ENCODE data around the gene KCNJ14.

Gene KCNJ14

DNA sequence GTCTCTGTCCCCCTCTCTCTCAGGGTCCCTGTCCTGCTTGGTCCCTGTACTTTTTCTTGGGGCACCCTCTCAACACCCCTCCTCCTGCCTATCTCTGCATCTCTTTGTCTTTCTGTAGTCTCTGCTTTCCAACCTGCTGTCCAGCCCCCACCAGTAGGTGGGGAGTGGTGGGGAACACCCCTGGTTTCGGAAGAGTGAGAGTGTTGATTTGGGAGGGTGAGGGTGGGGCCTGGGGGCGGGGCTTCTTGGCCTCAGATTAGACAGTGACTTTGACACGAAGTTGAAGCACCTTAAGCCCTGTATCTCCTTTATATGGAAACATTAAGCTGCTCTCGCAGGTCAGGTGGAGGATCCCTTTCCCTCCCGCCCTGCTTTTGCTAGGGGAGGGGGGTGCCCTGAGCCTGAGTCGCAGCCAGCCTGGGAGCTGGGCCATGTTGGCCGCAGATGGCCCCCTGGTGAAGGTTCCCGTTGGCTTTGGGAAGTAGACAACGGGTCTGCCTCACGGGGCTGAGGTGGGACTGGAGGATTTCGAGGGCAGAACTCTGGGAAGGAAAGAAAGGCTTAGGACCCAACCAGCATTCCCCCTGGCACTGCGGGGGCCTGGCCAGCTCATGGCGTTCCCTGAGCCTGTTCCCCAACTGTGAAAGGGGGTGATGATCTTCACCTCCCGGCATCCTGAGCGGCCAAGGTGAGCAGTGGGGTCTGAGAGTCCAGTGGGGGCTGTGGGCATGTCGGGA is at the start of gene KCNJ14:
Gene KCNJ14, plus strand, starts transcription at position 404 of the 737 bp plus-strand sequence. CDS start 6,151 bp downstream, outside the sequence.
- no peak for DNase-seq

DNA sequence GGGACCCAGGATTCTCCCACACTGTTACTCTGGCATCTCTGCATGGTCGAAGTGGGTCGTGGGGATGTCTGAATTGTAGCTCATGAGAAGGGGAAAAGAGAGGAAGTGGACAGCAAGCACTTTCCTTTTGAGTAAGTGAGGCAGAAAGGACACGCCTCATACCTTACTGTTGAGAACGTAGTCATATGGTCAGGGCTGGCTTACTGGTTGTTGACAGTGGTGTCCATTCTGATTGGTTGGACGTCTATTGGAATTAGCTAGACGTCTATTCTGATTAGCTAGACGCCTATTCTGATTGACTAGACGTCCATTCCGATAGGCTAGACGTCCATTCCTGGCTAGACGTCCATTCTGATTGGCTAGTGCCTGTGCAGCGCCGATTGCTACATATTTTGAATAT is 49.5 kb upstream of the KCNJ14 start:
- no peak for DNase-seq

DNA sequence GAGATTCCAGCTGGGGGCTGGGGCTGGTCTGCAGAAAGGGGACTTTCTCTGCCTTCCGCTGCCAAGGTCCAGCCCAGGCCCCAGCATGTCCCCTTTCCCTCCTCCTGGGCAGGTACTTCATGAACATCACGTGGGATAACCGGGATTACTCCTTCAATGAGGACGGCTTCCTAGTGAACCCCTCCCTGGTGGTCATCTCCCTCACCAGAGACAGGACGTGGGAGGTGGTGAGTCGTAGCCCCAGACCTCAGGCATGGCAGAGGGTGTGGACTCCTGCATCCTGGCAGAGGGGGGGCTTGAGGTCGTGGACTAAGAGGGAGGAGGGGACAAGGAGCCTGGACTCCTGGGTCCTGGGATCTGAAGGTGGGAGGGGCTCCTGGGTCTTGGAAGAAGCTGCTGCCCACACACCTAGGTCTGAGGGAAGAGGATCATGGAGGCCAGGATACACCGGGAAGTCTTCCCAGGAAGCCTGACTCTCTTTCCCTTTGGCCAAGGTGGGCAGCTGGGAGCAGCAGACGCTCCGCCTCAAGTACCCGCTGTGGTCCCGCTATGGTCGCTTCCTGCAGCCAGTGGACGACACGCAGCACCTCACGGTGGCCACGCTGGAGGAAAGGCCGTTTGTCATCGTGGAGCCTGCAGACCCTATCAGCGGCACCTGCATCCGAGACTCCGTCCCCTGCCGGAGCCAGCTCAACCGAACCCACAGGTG is 41.3 kb upstream of the KCNJ14 start:
- DNase-seq, result peak; percentile 51

DNA sequence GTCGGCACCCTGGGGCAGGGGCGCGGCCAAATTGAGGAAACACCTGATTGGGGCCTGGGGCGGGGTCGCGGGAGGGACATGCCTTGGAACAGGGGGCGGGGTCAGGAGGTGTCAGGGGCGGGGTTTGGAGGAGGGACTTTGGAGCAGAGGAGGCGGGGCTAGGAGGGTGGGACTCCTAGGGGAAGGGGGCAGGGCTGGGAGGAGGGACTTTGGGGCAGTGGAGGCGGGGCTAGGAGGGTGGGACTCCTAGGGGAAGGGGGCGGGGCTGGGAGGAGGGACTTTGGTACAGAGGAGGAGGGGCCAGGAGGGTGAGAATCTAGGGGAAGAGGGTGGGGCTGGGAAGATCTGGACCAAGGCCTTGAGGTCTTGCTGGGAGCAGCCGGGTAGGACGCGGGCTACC is 40.0 kb upstream of the KCNJ14 start:
- no peak for DNase-seq

DNA sequence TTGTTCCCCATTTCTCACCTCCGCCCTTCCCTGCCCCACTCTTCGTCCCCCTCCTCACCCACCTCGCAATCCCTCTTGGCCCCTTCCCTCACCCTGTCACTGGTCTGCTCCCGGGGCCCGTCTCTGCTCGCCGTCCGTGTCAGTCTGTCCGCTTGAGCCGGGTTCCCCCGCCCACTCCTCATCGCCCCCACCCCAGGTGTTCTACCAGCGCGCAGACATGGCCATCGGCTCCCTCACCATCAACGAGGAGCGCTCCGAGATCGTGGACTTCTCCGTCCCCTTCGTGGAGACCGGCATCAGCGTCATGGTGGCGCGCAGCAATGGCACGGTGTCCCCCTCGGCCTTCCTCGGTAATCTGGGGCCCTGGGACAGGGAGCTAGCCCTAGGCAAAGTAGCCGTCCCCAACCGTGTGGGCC is 39.6 kb upstream of the KCNJ14 start:
- DNase-seq, result no peak

DNA sequence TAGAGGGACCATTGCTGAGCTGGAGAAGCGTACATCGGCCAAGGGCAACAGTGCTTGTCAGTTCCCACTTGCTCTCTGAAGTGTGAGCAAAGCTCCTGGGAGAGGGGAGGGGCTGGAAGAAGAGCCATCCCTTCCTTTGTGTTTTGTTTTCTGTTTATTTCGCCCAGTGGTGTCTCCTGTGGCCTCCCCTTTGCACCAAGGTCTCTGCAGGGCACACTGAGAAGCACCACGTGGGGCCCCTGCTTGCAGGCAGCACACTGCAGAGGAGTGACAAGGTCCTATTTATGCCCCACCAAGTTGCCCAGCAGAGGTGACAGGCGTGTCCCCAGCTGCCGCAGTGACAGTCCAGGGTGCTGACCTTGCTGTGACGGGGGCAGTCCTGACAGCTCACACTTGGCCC is 38.0 kb upstream of the KCNJ14 start:
- peak; percentile 59 for DNase-seq

DNA sequence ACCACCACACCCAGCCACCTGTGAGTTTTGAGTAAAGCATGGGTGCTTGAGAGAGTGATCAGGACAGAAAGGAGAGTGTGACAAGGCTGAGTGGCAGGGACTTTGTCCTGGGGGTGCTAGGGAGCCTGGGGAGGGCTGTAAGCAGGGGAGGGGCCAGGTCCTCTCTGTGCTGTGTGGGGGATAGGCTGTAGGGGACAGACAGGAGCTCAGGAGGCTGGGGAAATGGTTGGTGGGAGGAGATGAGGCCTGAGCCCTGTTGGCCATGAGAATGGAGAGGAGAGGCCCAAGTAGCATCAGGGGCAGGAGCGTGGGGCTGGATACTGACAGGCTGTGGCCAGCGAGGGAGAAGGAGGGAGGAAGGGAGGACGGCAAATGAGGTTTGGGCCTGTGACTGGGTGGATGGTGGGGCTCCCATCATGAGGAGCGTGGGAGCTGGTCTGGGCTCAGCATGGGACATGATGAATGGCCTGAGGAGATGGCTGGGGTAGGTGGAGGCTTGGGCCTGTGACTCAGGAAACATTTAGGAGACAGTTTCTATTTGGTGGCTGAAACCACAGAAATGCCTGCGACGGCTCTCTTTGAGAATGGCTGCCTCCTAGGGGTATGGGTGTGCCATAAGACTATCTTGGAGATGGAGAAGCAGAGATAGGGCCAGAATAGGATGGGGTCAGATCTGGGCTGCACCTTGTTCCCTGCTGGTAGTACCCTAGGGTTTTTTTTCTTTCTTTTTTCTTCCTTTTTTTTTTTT is 36.9 kb upstream of the KCNJ14 start:
- no peak for DNase-seq

DNA sequence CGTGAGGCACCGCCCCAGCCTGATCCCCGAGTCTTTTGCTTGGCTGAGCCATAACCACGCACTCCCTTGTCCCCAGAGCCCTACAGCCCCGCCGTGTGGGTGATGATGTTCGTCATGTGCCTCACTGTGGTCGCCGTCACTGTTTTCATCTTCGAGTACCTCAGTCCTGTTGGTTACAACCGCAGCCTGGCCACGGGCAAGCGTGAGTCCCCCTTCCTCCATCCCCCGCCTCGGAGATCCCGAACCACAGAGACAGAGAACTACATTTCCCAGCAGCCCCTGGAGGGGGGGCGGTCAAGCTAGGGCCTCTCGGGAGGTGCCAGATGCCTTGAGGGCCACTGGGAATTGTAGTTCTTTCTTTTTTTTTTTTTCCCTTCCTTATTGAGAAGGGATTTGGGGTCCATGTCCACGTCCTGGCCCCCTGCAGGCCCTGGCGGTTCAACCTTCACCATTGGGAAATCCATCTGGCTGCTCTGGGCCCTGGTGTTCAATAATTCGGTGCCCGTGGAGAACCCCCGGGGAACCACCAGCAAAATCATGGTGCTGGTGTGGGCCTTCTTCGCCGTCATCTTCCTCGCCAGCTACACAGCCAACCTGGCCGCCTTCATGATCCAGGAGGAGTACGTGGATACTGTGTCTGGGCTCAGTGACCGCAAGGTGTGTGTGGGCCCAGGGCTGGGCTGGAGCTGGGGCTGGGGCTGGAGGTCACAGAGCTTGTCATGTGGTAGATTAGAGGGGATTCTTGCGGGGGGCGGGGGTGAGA is 36.0 kb upstream of the KCNJ14 start:
- peak; percentile 73 for DNase-seq

DNA sequence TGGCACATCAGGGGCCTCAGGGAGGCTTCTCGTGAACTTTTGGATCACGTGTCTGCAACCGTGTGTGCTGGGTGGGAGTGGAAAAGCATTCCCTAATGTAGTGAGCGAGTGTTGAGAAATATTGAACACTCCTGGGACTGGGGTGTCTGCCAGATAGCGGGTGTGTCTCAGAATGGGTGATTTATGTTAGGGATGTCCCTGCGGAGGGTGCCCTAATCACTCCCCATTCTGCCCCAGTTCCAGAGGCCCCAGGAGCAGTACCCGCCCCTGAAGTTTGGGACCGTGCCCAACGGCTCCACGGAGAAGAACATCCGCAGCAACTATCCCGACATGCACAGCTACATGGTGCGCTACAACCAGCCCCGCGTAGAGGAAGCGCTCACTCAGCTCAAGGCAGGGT is 33.8 kb upstream of the KCNJ14 start:
- no peak for DNase-seq

DNA sequence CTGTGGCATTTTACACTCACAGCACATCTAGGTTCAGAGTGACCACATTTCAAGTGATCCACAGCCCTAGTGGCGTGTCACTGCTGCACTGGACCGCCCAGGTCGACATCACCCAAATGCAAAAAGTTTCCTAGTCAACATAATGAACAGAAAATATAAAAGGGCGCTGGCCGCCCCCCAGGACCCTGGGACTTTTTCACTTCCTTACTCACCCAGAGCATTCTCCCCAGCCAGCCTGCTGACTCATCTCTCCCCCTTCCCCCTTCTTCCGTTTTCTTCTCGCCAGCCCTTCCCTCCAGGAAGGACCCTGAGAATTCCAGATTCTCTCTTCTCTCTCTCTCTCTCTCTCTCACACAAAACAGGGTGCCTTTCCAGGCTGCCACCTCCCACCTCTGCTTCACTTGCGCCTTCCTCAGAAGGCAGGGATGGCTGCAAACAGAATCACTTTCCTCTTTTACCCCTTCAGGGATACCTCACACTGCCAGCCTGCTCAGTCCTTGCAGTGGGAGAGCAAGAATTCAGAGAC is 30.6 kb upstream of the KCNJ14 start:
- no peak for DNase-seq

DNA sequence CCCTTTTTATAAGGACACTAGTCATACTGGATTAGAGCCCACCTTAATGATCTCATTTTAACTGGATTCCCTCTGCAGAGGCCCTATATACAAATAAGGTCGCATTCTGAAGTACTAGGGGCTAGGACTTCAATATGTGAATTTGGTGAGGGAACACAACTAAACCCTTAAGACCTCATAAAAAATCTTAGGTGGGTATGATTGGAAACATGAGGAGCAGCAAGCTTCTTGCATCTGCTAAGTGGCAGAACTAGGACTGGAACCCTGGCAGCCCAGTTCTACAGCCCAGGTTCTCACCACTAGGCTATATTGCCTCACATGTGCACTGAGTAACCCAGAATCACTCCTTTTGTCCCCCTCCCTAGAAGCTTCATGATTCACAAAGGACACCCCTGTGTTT is 26.7 kb upstream of the KCNJ14 start:
- no peak for DNase-seq

DNA sequence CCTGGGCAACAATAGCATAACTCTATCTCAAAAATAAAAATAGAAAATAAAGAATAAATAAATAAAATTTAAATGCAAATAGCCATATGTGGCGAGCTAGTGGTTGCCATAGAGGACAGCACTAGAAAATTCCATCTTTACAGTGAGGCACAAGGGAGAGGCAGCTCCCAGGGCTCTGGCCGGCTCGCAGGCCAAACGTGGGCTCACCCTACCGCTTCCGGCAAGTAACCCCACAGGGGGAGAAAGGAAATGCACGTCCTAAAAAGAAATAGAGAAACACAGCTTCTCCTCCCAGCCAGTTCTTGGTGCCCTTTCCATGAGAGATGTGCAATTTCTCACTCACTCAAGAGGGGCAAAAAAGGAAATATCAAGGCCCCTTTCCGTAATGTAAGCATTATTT is 22.0 kb upstream of the KCNJ14 start:
- no peak for DNase-seq

DNA sequence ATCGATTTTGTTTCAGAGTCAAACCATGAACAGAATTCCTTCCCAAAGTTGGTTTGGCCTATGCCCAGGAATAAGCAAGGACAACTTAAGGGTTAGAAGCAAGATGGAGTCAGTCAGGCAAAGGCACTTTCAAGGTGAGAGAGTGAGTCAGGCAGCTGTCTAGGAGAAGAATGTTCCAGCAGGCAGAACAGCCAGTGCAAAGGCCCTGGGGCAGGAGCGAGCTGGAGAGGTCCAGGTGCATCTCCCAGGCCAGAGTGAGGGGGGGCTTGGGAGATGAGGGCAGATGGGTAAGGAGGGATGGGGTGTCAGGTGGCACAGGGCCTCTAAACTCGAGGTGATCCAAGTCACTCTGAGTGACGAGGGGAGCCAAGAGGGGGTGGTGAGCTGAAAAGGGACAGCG is 18.8 kb upstream of the KCNJ14 start:
- DNase-seq, result no peak

DNA sequence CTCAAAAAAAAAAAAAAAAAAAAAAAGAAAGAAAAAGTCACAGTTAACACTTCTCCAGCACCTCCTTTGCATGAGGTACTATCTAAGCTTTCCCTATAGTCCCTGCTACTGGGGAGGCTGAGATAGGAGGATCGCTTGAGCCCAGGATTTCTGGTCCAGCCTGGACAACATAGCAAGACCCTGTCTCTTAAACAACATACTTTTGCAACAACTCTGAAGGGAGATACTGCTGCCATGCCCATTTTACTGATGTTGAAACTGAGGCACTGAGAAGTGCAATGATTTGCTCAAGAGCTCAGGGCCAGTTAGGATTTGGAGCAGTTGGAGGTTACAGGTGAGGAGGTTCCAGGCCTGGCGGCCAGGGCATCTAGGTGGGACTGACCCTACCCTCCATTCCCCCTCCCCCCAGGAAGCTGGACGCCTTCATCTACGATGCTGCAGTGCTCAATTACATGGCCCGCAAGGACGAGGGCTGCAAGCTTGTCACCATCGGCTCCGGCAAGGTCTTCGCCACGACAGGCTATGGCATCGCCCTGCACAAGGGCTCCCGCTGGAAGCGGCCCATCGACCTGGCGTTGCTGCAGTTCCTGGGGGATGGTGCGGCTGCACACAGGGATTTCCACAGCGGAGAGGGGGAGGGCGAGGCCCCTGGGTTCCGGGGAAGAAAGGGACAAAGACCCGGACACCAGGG is 13.9 kb upstream of the KCNJ14 start:
- DNase-seq, result no peak

DNA sequence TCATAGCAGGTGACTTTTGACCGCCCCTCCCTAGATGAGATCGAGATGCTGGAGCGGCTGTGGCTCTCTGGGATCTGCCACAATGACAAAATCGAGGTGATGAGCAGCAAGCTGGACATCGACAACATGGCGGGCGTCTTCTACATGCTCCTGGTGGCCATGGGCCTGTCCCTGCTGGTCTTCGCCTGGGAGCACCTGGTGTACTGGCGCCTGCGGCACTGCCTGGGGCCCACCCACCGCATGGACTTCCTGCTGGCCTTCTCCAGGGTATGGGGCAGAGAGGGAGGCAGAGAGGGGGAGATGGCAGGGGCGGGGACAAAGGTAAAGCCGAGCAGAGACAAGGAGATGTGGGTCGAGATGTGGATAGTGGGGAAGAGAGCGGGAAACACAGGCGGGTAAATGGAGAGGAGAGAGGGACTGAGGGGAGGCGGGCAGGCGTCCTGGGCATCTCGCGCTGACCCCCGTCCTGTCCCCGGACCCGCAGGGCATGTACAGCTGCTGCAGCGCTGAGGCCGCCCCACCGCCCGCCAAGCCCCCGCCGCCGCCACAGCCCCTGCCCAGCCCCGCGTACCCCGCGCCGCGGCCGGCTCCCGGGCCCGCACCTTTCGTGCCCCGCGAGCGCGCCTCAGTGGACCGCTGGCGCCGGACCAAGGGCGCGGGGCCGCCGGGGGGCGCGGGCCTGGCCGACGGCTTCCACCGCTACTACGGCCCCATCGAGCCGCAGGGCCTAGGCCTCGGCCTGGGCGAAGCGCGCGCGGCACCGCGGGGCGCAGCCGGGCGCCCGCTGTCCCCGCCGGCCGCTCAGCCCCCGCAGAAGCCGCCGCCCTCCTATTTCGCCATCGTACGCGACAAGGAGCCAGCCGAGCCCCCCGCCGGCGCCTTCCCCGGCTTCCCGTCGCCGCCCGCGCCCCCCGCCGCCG is 13.0 kb upstream of the KCNJ14 start:
- DNase-seq, result no peak

DNA sequence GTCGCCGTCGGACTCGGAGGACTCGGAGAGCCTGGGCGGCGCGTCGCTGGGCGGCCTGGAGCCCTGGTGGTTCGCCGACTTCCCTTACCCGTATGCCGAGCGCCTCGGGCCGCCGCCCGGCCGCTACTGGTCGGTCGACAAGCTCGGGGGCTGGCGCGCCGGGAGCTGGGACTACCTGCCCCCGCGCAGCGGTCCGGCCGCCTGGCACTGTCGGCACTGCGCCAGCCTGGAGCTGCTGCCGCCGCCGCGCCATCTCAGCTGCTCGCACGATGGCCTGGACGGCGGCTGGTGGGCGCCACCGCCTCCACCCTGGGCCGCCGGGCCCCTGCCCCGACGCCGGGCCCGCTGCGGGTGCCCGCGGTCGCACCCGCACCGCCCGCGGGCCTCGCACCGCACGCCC is 12.1 kb upstream of the KCNJ14 start:
- peak; percentile 21 for DNase-seq

DNA sequence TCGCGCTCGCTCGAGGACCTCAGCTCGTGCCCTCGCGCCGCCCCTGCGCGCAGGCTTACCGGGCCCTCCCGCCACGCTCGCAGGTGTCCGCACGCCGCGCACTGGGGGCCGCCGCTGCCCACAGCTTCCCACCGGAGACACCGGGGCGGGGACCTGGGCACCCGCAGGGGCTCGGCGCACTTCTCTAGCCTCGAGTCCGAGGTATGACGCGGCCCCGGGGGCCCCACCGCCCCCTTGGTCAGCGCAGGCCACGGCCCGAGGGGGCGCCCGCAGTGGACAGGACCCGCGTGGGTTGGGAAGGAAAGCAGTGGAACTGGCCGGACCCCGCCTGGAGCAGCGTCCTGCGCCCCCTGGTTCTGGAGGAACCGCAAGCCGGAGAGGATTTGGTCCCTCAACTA is 11.6 kb upstream of the KCNJ14 start:
- DNase-seq, result peak; percentile 26

DNA sequence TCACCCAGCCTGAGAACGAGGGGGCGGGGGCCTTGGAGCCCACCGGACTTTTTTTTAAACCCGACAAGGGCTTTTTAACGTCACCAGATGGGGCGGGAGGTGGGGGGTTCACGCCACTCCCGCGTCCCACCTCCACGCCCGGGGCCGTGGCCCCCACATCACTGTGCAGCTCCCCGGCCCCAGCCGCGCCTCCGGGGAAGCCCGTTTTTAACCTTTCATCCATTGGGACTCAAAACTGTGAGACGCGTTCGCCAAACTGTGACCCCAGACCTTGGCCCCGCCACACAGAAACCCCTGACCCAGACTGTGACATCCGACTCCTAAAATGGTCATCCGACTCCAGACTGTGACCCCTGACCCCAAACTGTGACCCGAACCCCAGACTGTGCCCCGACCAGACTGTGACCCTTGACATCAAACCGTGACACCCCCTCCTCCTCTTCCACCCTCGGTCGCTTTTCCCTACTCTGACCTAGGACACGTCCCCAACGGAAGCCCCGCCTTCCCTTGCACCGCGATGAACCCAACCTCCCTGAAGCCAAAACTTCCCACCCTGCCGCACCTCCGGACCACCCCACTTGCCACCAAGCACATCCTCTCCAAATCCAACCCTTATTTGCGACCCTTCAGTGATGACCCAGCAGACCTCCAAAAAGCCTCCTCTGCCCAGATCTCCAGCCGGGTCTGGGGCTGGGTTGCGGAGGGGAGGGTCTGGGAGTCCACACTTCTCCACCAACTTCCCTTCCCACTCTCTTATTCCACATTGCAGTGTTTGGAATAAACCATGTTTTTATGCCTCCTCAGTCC is 11.0 kb upstream of the KCNJ14 start:
- DNase-seq, result peak; percentile 55

DNA sequence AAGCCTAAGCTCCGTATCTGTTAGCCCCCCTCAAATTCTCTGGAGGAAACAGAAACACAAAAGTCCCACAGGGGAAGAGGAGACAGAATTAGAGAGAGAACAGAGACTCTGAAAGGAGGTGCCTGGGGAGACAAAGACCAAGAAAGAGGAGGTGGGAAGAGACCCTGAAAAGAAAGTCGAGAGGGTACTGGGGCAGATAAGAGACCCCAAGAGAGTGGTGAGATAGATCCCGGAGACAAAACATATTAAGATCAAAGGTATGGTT is 10.5 kb upstream of the KCNJ14 start:
- DNase-seq, result no peak

DNA sequence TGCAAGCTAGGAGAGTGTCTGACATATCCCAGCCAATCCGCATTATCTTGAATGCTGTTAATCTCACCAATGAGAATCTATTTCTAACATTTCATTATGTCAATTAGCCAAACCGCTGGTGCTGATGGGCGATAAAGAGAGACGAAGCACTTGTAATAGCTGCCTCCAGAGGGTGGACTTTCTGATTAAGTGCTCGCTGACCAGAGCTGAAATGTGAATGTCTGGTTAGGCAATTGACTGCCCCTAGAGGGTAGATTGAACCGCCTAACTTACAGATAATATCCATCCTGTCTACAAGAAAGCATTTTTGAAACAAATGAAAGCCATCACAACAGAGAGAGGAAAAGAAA is 10.1 kb upstream of the KCNJ14 start:
- no peak for DNase-seq

Data from retina (tissue), 1 donor.